Hematopoietic multipotent progenitor cell treated with erythropoietin and hydrocortisone succinate and interleukin-3 and kit ligand, for 4 days (in vitro differentiated cells): ENCODE results near the gene TUNAR.
A peak's percentile ranks its signal among the peaks of the same experiment; 100 is the strongest.

Source experiments
- DNase-seq: peaks from one replicate; pipeline ENCODE4 v3.0.0-alpha.2; 2015

Gene TUNAR

DNA sequence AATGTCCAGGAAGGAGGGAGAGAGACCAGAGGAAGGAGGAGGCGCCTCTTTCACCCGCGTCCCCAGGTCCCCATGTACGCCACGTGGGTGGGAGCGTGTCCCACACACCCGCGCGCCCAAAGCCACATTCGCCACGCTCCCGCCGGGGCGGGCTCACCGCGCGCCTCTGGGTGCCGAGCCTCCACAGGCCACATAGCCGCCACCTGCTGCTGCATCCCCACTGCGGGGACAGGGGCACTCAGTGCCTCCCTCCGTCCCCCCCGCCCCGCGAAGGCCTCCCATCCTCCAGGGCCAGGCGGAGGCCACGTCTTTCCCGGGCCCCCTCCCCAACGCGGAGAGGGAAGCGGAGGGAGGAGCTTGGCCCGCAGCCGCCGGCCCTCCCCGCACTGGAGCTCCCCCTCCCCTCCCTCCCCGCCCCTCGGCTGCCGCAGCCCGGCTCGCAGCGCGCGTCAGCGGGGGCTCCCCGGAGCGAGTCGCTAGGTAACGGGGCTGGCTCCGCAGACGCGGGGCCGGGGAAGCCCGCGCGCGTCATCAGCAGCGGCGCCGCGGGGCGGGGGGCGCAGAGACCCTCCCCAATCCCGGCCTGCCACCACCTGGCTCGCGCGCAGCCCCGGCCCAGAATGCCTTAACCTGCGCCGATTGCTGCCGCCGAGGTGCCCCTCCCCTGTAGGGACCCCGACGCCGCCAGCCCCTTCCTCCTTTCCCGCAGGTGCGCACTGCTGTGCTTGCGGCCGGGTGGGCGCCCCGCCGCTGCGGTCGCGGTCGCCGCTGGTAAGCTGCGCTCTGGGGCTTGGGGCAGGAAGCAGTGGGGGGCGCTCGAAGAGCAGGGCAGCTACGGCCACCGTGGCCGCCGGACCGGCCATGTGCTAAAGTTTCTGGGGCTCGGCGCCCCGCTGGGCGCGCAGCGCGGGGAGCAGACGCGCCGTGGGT, 536 bp upstream of the TUNAR start:
- DNase-seq = no peak

DNA sequence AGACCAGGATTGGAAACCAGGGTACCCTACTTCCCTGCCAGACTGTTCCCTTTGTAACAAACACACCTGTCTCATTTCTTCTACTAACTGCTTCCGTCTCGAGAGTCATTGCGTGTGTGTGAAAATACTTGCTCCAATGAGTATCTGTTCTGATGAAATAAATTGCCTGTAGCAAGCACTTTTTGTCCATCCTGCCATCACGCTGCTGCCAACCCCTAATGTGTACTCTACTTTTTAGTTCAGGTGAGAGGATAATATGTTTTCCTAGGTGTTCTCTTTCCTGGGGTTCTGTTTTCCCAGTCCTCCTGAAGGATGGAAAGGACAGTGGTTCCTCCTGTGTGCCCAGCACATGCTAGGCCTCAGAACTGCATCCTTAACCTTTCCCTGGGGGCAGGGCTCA, 1.0 kb downstream of the TUNAR start:
- no peak for DNase-seq

DNA sequence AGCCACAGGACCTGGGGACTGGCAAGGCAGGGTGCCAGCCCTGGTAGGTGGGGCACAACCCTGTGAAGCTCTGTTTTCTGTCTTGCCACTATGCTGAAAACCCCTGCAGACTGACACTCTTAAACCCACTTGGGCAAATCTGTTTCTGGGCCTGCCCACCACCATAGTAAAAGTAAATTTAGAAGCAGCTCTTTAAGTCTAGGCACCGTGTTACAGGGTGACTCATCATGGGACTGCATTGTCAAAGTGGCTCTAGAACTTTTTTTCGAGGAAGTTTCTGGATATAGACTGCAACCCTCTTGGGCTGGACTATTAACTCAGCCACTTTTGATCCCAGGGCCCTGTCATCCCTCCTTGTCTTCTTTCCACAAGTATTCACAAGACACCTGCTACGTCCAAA, 7.7 kb downstream of the TUNAR start:
- no peak for DNase-seq

DNA sequence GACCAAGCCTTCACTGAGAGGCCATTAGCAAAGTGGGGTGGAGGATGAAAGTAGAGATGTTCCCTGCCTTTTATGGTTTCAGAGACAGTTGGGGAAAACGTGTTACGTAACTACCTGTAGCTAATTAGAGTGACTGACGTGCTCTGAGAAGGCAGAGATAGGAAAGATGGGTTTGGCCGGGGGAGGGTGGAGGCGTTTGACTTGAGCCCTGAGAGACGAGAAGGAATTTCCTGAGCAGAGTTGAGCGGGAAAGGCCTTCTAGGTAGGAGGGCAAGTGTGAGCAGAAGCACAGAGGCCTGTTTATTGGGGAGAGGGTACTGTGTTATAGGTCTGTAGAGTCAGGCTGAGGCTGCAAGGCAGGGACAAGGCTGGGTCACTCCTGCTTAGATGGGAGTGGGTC, 8.6 kb downstream of the TUNAR start:
- DNase-seq = no peak

DNA sequence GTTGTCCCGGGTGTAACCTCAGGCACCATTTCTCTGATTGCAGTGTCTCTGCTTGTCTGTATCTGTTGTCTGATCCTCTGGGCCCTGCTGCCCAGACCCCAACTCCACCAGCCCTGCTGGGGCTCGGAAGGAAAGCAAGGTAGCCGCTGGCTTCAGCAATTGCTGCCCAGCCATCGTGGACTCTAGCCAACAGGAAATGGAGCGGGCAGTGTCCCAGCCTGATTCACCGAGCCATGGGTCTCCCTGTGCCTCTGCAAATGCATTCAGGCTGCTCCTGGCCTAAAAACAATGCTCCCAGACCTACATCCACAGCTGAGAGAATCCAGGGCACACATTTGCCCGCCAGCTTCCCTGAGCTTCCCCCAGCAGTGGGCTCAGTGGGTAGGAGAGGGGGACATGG, 9.2 kb downstream of the TUNAR start:
- no peak for DNase-seq

DNA sequence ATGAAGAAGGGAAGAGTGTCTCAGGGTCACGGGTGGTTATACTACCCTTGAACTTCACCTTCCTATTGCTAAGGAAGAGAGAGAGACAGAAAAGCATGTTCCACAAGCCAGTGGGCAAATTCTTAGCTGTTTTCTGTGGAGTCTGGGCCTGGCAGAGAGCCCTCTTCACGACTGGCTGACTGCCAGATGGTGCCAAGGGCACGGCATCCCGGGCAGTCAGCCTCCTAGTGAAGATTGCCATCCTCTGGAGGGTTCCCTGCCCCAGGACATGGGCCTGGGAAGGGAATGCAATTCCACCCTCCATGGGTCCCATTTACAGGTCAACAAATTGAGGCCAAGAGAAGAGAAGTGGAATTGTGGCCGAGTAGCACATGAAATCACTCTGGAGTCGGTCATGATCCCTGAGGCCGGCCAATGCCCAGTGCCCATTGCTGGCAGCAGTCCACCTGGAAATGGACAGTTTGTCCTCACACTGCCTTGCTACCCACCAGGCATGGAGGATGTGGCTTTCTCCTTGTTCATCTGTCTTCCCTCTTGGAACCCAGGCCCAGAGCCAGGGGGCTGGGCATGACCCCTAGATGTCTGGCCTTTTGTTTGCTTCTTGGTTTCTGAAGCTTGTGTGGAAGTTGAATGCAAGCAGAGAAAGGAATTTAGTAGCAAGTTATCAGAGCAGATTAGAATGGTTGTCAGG, 9.9 kb downstream of the TUNAR start:
- DNase-seq = no peak

DNA sequence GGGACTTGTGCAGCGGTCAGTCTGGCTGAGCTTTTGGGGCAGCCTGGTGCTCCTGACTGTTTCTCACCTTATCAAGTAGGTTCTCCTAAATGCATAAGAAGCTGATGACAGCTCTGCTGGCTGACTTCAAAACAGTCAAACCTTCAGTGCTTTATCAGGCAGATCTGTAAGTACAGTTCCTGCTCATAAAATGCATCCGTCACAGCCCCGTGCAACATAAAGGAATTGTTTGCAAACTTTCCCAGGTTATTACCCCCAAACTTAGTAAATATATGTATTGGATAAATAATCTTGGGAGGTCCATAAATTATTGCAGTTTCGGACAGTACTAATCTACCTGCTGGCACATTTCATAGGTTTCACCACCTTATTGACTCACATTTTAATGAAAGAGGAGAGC, 10.7 kb downstream of the TUNAR start:
- no peak for DNase-seq

DNA sequence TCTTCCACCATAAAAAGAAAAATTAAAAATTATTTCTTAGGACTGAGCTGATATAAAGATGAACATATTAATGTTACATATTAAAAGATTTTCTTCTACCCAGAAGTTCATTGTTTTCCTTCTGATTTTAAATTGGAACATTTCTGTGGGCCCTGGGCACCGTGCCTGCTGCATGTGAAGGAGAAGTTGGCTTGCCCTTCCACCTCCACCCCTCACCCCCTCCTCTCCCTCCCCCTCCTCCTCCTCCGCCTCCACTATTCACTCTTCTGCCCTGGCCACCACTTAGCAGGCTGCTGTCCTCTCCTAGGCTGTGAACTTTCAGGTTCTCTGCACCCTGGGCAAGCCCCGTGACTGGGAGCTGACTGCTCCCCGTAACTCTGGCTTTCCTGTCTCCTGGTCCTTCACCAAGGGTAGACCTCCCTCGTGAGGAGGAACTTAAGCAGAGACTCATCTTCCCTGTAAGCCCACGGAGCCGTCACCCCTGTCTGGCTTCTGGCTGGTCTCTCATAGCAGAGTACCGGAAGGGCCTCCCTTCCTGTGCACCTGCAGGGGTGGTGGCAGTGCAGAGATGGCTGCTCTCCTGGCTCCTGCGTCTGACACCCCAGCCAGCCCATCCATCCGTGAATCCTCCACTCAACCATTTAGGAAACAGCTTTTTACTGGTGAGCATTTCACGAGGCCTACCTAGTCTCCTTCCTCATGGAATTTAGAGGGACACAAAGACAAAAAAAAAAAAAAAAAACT, 12.8 kb downstream of the TUNAR start:
- DNase-seq = no peak

DNA sequence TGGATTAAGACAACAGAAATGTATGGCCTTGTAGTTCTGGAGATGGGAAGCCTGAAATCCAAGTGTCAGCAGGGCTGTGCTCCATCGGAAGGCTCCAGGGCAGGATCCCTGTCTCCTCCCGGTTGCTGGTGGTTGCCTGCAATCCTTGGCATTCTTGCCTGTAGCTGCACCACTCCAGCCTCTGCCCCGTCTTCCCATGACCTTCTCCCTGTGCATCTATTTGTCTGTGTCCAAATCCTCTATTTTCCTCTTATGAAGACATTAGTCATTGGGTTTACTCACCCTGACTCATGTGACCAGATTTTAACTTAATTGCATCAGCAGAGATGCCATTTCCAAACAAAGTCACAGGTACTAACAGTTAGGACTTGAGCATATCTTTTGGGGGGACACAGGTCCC, 15.1 kb downstream of the TUNAR start:
- no peak for DNase-seq

DNA sequence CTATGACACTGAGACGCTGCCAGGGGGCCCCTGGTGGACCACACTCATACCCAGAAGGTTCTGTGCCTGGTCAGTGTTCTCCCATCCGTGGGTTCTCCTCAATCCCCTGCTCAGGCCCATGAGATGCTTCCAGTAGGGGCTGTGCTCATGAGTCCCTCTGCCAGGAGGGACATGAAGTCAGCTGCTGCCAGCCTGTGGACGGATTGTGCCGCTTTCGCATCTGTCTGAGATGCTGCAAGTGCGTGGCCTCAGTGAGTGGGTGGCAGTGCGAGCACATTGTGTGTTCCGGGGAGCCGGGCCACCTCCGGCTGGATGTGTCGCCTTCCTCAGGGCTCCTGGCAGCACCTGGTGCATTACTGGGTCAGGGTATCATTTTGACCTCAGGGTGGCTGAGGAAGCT, 15.5 kb downstream of the TUNAR start:
- DNase-seq = no peak

DNA sequence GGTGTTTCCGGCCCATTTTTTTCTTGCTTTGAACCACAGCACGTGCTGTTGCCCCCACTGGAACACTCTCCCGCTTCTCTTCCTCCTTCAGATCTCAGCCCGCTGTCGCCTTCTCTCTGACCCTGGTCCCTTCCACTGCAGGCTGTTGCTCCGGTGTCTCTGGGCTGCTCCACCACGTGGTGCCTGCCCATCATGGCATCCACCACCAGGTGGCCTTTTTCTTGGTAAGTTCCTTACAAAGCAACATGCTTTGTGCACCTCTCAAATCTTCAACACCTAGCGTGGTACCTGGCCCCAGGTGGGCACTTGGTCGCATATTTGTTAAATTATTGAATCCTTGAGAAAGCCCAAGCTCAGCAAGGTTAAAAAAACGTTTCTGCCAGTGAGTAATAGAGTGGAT, 19.1 kb downstream of the TUNAR start:
- DNase-seq = peak; percentile 42

DNA sequence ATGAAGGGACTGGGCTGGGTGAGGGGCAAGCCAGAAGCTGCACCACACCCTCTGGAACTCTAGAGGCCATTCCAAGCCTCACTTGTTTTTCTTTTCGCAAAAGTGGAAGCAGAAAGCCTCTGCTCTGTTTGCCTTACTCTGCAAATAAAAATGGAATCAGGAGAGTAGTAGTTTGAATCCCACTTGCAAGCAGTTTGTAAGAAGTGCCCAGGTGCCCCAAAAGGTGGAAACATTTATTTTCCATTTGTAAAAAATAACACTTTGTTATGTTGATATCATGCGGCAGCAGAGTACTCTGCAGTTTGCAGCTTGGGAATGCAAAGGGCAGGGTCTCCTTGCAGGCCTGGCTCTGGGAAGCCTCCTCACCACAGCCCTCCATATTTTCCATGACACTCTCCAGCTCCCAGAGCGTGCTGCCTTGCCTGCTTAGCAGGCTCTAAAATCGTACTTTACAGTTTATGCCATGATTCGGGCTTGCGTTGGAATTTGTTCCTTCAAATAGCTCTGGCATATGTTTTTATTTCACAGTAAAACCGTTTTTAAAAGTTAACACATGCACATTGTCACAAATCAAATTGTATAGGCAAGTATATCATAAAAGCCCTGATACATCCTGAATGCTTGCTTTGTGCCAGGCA, 20.0 kb downstream of the TUNAR start:
- no peak for DNase-seq

DNA sequence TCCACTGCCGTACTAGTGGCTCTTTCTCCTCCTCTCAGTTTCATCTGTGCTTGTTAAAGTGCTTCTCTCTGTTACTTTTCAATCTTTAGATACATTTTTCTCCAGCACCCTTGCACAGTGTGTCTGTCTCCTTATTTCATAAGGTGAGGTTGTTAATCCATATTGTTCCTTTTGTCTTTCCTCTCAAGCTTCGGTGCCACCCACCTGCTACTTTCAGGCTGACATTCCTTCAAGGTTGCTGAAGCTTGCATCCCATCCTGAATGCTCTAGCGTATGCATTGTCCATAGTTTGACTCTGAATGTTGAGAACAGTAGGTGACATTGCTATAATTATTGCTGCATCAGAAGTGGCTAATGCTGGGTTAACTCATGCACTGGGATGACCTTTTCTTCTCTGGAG, 20.6 kb downstream of the TUNAR start:
- DNase-seq = no peak

DNA sequence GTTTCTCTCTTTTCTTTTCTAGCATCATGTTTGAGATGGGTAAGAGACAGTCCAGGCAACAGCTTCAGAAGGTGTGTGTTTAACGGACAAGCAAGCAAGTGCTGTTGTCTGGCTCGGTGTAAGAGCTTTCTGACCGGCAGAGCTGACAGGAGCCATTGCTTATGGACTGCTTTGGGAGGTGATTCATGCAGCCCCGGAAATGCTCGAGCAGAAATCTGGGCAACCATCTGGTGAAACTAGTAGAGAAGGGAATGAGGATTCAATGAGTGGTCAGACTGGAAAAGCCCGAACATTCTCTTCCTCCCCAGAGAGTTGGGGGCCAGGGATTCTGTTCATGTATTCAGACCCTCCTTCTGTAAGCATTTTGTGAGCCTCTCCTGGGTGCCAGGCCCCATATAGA, 24.4 kb downstream of the TUNAR start:
- no peak for DNase-seq

DNA sequence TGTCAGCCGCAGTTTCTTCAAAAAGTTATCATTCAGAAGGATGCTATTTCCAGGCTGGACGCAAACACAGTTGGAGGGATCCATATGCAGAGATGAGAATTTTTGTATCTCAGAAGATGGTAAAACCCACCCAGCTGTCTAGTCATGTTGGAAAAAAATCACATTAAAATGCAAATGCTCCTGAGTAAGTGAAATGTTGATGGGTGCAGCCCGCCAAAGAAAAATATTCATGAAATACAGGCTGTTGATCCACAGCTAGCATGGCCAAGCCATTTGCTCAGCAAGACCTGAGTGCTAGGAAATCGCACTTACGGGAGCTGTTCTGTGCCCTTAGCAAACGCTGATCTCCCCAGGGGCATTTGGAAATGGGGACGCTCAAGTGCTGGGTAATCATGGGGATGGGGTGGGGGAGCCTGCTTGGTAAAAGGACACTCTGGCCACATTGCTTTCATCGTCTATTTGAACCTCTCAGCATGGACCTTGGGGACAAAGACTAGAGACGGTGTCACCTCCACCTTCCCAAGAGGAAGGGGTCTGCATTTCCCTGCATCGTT, 25.7 kb downstream of the TUNAR start:
- DNase-seq = no peak

DNA sequence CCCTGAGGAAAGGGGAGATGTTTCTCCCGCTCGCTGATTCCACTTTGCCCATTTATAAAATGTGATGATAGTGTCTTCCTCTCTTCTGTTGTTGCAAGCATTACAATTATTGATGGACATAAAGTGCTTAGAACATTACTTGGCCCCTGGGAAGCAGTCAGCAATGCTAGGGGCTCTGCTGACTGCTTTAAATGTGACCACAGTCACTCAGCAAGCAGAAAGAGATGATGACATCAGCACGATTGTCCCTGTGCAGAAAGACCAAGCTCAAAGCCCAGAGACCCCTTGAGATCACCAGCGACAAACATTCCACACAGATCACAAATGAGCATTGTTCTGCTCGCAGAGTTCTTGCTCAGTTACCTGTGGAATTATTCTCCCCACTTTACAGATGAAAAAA, 26.5 kb downstream of the TUNAR start:
- DNase-seq = no peak

DNA sequence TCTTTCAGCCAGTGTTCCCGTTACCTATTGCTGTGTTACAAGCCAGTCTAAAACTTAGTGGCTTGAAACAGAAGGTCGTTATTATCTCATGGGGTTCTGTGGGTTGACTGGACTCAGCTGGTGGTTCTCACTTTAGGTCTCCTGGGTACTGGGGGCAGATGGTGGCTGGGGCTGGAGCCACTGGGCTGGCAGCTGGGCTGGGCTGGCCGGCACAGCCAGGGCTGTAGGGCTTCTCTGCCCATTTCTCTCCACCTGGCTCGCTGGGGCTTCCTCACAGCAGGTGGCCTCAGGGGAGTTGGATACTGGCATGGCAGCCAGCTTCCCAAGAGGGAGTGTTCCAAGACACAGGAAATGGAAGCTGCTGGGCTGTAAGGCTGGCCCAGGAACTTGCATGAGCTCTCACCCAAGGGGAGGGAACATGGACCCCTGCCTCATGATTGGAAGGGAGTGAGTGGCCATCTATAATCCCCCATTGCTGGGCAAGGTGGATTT, 27.0 kb downstream of the TUNAR start:
- no peak for DNase-seq

DNA sequence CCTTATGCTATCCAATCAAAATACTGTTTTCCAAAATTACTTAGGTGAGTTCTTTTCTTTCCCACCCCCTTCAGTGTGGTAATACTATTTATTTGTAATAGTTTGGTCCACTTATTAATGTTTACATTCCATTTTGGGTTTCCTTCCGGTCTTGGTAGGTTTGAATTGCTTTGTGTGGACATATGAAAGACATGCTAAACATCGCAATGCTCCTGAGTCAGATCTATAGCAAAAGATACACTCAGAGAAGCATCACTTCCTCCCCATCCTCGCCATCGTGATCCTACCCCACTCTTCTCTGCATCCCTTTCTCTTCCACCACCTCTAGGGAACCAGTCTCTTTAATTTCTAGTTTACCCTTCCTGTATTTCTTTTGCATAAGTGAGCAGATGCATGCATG, 30.0 kb downstream of the TUNAR start:
- no peak for DNase-seq

DNA sequence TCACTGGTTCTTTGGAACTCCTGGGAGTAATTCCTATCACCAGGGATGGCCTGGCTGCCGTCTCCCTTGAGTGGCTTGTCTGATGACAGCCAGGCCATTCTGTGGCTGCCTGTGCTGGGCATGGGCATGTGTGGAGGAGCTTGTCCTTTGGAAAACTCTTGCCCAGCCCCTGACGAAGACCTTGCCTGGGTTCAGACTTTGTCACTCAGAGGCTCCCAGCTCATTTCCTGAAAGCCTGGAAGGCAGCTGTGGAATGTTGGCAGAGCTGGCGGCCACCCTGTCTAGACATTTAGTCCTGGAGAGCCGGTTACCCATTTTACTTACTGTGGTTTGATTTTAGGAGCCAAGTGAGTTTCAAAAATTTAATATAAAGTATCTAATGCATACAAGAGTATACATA, 34.0 kb downstream of the TUNAR start:
- DNase-seq = no peak

DNA sequence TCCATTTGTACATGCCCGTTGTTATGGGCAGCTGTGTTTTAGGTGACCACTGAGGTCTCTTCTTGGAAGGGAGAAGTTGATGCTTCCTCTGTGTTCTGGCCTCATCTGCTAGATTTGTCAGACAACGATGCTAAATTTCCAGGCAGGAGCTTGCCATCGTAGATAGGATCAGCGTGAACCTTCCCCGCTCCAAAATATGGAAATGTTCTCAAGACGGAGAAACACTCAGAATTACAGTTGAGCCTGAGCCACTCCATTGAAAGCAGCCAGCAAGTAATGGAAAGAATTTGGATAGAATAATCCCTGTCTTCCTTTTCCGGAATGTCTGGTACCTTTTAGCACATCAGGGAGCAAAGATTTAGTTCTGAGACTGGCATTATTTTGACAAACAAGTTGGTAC, 34.8 kb downstream of the TUNAR start:
- no peak for DNase-seq

DNA sequence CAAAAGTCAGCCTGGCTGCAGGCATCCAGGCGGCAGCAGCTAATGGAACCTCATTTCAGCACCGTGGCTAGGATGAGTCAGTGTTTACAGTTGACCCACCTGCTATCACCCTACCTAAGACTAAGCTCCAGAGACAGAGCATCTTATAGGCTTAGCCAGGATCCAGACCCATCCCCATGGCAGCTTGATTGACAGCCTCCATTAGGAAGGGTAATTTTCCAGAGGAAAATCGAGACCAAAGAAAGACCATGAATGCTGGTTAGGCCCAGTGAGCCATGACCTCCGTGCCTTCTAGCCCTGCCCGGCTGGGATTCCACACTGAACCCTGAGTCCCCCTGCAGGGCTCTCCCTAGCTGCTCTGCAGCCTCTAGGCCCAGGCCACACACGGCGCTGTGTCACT, 38.7 kb downstream of the TUNAR start:
- no peak for DNase-seq

DNA sequence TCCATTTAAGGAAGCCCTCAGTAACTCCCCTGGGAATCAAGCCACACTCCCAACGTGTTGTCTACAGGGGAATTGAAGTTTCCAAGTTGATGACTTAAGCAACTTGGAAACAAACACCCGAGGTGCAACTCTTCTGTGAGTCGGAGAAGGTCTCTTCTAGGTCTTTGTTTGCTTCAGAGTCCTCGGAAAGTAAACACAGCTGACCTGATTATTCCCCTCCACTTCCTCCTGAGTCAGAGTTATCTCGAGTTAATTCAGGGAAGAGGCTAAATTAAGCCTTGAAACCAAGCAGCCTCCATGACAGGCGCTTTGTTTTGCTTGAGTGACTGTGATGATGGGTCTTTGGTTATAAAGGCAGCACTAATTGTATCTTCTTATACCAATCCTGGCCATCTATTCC, 41.8 kb downstream of the TUNAR start:
- no peak for DNase-seq
